ENCODE data around the gene MKLN1.

GRCh38 chr7:131346885-131347592 lies 19.4 kb downstream of the MKLN1 start:
- TF ChIP-seq, protein P1, sequence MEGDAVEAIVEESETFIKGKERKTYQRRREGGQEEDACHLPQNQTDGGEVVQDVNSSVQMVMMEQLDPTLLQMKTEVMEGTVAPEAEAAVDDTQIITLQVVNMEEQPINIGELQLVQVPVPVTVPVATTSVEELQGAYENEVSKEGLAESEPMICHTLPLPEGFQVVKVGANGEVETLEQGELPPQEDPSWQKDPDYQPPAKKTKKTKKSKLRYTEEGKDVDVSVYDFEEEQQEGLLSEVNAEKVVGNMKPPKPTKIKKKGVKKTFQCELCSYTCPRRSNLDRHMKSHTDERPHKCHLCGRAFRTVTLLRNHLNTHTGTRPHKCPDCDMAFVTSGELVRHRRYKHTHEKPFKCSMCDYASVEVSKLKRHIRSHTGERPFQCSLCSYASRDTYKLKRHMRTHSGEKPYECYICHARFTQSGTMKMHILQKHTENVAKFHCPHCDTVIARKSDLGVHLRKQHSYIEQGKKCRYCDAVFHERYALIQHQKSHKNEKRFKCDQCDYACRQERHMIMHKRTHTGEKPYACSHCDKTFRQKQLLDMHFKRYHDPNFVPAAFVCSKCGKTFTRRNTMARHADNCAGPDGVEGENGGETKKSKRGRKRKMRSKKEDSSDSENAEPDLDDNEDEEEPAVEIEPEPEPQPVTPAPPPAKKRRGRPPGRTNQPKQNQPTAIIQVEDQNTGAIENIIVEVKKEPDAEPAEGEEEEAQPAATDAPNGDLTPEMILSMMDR (IDR thresholded peaks at IDR 0.05 in 2 of 3, conservative IDR thresholded peaks at IDR 0.05 in 1 of 3; ENCODE audit: borderline replicate concordance in 1 of 3, insufficient read depth in 1 of 3, low read depth in 2 of 3, low read length in 2 of 3) = no peak
- TF ChIP-seq, protein P2, sequence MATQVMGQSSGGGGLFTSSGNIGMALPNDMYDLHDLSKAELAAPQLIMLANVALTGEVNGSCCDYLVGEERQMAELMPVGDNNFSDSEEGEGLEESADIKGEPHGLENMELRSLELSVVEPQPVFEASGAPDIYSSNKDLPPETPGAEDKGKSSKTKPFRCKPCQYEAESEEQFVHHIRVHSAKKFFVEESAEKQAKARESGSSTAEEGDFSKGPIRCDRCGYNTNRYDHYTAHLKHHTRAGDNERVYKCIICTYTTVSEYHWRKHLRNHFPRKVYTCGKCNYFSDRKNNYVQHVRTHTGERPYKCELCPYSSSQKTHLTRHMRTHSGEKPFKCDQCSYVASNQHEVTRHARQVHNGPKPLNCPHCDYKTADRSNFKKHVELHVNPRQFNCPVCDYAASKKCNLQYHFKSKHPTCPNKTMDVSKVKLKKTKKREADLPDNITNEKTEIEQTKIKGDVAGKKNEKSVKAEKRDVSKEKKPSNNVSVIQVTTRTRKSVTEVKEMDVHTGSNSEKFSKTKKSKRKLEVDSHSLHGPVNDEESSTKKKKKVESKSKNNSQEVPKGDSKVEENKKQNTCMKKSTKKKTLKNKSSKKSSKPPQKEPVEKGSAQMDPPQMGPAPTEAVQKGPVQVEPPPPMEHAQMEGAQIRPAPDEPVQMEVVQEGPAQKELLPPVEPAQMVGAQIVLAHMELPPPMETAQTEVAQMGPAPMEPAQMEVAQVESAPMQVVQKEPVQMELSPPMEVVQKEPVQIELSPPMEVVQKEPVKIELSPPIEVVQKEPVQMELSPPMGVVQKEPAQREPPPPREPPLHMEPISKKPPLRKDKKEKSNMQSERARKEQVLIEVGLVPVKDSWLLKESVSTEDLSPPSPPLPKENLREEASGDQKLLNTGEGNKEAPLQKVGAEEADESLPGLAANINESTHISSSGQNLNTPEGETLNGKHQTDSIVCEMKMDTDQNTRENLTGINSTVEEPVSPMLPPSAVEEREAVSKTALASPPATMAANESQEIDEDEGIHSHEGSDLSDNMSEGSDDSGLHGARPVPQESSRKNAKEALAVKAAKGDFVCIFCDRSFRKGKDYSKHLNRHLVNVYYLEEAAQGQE (IDR thresholded peaks at IDR 0.05; ENCODE audit: low read depth) = no peak
- TF ChIP-seq SP1 (IDR thresholded peaks at IDR 0.05; ENCODE audit: low read depth) = no peak
- no peak for TF ChIP-seq EGR1 (IDR thresholded peaks at IDR 0.05; ENCODE audit: low read depth)
- no peak for TF ChIP-seq ZNF274 (IDR thresholded peaks at IDR 0.05; ENCODE audit: low read depth, low read length)

Measured in HCT116 (cell line).